NCI-H146 treated with DMSO at 0.1 percent for 48 hours (cell line): ENCODE data around the gene TBATA.

Experiments
- DNase-seq: peaks from one replicate; lab custom pipeline; 2025; ENCODE audit not compliant: unreplicated experiment; lab: John Stamatoyannopoulos, UW

The TBATA gene

DNA sequence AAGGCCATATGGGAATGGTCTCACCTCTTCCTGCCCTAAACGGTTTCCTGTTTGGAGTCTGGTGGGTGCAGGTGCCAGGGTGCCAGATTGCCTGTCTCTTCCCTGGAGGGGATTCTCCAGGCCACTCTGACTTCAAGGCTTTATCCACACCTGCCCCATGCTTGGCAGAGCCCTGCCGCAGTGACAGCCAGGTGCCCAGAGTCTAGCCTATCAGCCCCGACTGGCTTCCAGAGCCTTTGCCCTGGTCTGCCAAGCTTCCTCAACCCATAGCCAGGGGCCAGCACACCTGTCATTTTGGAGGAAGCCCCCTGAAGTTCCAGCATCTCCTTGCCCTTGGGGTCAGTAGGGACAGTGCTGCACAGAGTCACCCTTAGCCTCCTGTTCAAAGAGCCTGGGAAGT is 21.6 kb downstream of the TBATA start:
- DNase-seq, result no peak

GRCh38 chr10:70762441-70763175 is 22.6 kb downstream of the TBATA start:
- DNase-seq, result no peak

DNA sequence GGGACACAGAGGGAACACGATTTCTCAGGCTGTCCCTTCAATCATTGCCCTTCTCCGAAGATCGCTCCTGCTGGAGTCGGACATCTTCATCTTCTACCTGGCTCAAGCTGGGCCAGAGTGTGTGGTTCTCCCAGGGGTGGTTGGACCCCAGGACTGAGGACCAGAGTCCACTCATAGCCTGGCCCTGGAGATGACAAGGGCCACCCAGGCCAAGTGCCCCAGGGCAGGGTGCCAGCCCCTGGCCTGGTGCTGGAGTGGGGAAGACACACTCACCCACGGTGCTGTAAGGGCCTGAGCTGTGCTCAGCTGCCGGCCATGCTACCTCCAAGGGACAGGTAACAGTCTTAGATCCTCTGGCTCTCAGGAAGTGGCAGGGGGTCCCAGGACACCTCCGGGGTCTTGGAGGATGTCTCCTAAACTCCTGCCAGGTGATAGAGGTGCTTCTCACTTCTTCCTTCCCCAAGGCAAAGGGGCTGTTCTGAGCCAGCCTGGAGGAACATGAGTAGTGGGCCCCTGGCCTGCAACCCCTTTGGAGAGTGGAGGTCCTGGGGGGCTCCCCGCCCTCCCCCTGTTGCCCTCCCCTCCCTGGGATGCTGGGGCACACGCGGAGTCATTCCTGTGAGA is 23.3 kb downstream of the TBATA start:
- no peak for DNase-seq

- no peak for DNase-seq
Measured at GRCh38 chr10:70761031-70761601, 24.1 kb downstream of the TBATA start.

DNA sequence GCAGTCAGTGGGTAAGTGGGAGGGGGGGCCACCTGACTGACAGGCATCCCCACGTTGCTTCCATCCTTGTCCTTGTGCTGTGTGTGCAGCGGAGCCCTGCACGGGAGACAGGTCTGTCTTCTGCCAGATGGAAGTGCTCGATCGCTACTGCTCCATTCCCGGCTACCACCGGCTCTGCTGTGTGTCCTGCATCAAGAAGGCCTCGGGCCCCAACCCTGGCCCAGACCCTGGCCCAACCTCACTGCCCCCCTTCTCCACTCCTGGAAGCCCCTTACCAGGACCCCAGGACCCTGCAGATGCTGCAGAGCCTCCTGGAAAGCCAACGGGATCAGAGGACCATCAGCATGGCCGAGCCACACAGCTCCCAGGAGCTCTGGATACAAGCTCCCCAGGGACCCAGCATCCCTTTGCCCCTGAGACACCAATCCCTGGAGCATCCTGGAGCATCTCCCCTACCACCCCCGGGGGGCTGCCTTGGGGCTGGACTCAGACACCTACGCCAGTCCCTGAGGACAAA is 24.8 kb downstream of the TBATA start:
- DNase-seq, result no peak

DNA sequence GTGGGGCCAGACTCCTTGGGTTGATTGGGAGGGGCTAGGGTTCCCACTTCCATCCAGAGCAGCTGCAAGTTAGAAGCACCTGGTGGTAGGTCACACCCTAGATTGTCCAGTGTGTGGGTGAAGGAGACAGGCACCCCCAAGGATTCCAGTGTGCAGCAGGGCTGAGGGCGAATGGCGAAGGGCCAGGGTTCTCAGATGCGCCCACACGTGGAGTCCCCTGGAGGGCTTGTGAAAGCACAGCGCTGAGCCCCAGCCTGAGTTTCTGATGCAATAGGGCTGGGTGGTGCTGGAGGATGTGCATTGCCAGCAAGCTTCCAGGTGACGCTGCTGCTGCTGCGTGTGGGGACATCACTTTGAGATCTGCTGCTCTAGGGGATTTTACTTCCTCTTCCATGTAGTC is 25.4 kb downstream of the TBATA start:
- DNase-seq, result no peak

- DNase-seq, result peak; percentile 61
Measured at GRCh38 chr10:70758757-70759514, 26.2 kb downstream of the TBATA start.

DNA sequence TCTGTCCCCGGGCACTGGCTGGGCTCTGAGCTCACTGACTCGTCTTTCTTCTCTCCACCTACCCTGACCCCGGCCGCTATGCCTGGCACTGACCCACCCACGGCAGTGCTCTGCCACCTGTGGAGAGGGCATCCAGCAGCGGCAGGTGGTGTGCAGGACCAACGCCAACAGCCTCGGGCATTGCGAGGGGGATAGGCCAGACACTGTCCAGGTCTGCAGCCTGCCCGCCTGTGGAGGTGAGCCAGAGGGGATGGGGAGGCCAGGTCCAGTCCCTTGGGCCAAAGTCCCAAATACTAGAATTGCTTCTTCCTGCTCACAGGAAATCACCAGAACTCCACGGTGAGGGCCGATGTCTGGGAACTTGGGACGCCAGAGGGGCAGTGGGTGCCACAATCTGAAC is 27.3 kb downstream of the TBATA start:
- no peak for DNase-seq

- no peak for DNase-seq
Measured at GRCh38 chr10:70756700-70757360, 28.3 kb downstream of the TBATA start.

DNA sequence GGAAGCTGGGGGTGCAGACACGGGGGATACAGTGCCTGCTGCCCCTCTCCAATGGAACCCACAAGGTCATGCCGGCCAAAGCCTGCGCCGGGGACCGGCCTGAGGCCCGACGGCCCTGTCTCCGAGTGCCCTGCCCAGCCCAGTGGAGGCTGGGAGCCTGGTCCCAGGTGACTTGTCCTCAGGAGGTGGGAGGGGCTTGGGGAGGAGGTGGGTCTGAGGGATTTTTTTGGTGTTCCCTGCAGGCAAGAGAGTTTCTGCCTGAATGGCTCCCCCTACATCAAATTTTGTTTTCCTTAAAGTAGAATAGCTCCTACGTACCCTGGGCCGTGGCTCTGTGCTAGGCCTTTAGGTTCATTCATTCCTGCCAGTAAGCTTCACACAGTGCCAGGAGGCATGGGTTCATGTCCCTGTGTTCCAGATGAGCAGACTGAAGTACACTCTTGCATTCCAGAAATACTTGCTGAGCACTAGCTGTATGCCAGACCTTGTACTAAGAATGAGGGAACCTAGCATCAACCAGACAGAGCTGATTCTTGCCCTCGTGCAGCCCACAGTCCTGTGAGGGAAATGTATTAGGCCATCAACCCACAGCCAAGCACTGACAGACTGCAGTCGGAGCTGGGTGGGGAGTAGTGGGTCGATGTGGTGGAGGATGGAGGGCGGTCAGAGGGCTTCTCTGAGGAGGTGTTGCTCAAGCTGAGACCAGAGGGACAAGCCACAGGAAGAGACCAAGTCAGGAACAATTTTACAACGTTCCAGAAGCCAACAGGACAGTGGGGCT is 31.1 kb downstream of the TBATA start:
- no peak for DNase-seq

DNA sequence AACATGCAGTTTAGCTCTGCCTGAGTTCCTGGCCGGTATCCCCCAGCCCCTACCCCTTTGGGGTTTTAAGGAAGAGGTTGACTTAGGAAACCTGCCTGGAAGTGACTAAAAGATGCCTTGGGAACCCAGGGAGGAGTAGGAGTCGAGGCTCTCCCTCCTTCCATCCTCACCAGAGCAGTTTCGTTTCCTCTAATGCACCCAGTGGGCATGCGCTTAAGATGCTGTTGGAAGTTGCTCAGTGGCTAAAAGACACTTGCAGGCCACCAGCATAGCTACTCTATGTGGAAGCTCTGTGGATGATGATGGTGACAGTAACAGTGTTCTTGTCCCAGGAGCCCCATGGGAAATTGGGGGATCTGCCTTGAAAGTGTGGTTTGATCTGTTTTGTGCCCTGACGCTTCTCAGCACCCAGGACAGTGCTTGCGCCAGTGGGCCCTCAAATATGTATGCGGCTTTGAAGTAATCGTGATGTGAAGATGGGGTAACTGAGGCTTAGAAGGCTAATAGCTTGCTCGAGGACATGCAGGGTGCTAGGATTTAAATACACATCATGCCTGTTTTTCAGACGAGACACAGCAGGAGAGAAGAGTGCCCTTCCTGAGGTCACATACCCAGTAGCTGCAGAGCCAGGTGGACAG is 32.0 kb downstream of the TBATA start:
- DNase-seq, result no peak

DNA sequence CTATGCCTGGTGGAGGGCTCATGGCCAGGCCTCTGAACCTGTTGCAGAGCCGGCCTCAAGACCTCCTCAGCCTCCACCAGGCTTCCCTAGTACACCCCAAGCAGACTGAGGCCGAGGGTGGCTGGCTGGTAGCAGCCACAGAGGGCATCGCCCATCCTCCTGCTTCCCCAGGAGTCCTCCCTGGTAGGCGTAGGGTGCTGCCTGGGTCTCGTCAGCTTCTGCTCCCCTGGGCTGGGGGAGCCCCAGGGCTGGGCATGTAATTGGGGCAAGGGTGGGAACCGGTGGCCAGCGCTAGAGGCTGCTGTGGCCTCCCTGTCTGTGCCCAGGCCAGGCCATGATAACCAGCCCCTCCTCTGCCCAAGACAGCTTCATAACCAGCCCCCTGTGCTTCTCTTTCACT is 32.6 kb downstream of the TBATA start:
- no peak for DNase-seq

DNA sequence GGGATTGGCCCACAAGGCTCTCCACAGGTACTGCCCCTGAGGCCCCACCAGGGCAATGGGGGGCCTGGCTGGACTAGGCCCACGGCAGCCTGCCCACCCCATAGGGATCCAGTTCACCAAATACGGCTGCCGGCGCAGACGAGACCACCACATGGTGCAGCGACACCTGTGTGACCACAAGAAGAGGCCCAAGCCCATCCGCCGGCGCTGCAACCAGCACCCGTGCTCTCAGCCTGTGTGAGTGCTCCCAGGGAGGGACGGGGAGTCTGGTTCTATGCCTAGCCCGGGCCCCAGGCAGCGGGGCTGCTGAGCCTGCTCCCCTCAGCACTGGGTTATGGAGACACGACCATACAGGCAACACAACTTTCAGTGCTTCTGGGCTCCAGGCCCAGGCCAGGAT is 33.2 kb downstream of the TBATA start:
- DNase-seq, result no peak

DNA sequence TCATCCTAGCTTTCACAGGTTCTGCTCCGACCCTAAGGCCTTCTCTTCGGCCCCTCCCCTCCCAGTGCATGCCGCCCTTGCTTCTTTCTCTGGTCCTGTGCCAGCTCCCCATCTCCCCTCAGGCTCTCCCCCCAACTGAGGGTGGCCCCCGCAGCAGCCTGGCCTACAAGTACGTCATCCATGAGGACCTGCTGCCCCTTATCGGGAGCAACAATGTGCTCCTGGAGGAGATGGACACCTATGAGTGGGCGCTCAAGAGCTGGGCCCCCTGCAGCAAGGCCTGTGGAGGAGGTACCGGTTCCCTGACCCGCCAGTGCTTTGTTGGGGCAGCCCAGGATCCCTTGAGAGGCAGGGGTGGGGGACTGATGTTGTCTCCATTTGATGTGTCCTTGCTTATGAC is 33.8 kb downstream of the TBATA start:
- DNase-seq, result no peak

GRCh38 chr10:70750156-70750703 is 34.9 kb downstream of the TBATA start:
- DNase-seq, result no peak

DNA sequence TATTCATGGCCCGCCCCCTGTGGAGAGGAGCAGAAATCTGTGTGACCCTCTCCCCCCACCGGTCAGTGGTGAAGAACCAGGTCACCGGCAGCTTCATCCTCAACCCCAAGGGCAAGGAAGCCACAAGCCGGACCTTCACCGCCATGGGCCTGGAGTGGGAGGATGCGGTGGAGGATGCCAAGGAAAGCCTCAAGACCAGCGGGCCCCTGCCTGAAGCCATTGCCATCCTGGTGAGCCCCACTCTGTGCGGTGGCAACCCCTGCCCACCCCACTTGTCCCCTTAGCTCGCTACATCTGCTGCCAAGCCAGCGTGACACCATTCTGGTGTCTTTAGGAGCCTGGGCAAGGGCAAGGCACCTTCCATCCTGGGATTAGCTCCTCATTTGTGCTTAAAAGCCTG is 35.4 kb downstream of the TBATA start:
- DNase-seq, result no peak

DNA sequence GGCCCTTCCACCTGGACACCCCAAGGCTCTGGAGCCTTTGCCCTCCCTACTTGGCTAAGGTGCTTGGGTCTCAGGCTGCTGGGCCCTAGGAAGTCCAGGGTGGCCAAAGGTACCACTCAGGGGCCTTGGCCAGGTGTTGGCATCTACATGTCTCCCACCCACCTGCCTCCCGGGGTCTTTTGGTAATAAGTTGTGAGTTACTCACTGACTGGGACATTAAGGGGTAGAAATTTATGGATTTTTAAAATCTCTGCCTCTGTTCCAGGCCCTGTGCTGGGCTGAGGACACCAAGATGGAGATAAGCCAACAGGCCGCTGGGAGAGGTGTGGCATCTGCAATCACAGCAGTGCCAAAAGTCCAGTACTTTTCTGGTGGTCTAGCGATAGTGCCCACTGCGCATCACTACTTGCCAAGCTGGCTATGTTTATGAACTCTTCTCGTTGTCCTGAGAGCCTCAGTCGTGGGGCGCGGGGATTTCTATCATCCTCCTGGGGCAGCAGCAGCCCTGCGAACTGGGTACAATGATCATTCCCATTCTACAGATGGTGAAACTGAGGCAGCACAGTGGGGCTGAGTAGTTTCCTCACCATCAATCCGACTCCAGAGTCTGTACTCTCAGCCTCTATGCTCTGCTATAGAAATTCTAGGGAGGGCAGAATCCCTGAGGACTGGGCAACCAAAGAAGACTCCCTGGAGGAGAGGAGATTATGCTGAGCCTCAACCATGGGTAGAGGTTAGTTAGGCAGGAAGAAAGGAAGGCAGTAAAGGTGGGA is 36.2 kb downstream of the TBATA start:
- no peak for DNase-seq

- DNase-seq, result no peak
Measured at GRCh38 chr10:70748305-70748704, 36.9 kb downstream of the TBATA start.
